ENCODE measurements around the gene C2CD3. TPM values are rescaled to one million over a fixed set of nuclear protein-coding genes. Genes with fewer than 3 reads are reported as not detected.

Gene C2CD3
- total and polyA plus RNA-seq, 9 of the 15 experiments (the other 6 are each of a cell fraction or from before 2014, with no cell fraction given), result 4.4 to 20.2 (median 15.4) TPM

GRCh38 chr11:73980001-73980961, 190.5 kb downstream of the C2CD3 start (continued):
- TF ChIP-seq SIN3A (IDR thresholded peaks at IDR 0.05; ENCODE audit: borderline replicate concordance in 2 of 2, control insufficient read depth in 1 of 2, low read depth in 2 of 2, low read length in 2 of 2), result peak in 1 of 2 experiments; percentile 81; a peak in 1 of 4 replicates
- no peak for TF ChIP-seq AFF1 (IDR thresholded peaks at IDR 0.05; ENCODE audit: low read depth in 1 of 2, partially characterized antibody in 2 of 2)
- TF ChIP-seq FOXM1 (IDR thresholded peaks at IDR 0.05; ENCODE audit: low read depth), result no peak
- no peak for TF ChIP-seq FOXM1 (CRISPR knock-in tag; IDR thresholded peaks at IDR 0.05; ENCODE audit: low read depth)
- TF ChIP-seq FOXK1 (CRISPR knock-in tag; IDR thresholded peaks at IDR 0.05; ENCODE audit: borderline replicate concordance), result no peak
- TF ChIP-seq E2F8 (IDR thresholded peaks at IDR 0.05; ENCODE audit: low read depth, partially characterized antibody), result no peak
- peak; percentile 25; the same call in 1 of the 2 replicates for TF ChIP-seq EP300 (IDR thresholded peaks at IDR 0.05; ENCODE audit: low read length)
- peak in 1 of 2 experiments; percentile 17; a peak in 1 of 4 replicates for TF ChIP-seq NRF1 (conservative IDR thresholded peaks at IDR 0.05 in 1 of 2, IDR thresholded peaks at IDR 0.05 in 1 of 2)
- no peak for TF ChIP-seq ZNF12 (CRISPR knock-in tag; IDR thresholded peaks at IDR 0.05)
